HTR-8/SVneo (cell line): ENCODE results near the gene PTPN12.
A peak's percentile ranks its signal among the peaks of the same experiment; 100 is the strongest.
"Not testable (repeated sequence)": the region's sequence is repeated elsewhere in the genome, so short reads cannot be mapped to it uniquely, and the experiment has no call there.

ENCODE experiments used
- DNase-seq: peaks from one replicate; pipeline ENCODE4 v3.0.0; 2011; ENCODE audit warnings: low spot score, mixed read lengths; ENCODE audit not compliant: insufficient read length
- FAIRE-seq: peaks from 2 replicates; lab custom pipeline; 2011; peaks lifted over from hg19 to GRCh38; lab: Jason Lieb, UNC

Gene PTPN12

DNA sequence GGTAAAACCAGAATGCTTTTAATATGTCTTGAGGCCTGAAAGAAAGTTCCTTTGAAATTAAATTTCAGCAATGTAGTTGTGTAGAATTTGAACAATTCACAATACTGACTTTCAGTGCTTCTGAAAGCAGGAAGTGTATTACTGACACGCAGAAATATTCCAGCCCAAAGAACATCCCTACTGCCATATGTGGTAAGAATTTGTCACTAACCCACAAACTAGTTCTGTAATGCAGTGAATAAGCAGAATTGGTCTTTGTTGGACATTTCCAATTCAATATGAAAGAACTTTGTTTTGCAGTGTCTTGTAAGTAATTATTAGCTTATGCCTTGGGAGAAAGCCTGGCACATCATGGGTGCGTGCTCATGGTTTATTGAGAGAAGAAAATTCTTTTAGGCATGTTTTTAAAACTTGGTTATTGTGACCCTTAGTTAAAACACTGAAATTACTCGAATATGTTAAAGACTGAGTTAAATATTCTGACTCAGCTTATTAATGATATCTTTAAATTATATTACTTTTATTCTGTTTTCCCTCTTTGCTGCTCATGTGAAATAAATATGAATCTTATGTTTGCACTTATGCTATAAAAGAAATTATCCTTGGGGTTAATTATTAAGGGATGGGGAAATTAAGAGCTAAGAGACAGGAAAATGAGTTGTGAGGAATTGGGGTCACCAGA, 33.4 kb downstream of the PTPN12 start:
- no peak for DNase-seq
- FAIRE-seq, result no peak

GRCh38 chr7:77571801-77572200, 34.7 kb downstream of the PTPN12 start:
- FAIRE-seq, result no peak
- DNase-seq, result no peak

- no peak for FAIRE-seq
- DNase-seq, result no peak
Measured at GRCh38 chr7:77575187-77575586, 38.1 kb downstream of the PTPN12 start.

DNA sequence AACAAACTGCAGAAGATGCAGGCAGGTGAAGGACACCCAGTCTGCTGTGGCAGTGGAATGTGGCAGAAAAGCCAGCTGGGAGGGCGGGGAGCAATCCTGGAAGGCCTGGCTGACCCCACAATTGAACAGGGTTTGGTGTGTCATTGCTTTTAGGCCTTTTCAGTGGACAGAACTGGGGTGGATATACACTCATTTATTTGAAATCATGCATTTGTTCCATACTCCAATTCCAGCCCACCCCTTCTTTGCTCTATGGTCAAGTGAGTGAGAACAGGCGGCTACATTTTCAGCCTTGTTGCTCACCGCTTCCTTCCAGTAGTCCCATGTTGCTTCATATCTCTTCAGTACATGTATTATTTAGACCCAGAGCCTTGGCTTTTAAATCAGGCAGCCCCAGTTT, 39.8 kb downstream of the PTPN12 start:
- FAIRE-seq, result no peak
- no peak for DNase-seq

DNA sequence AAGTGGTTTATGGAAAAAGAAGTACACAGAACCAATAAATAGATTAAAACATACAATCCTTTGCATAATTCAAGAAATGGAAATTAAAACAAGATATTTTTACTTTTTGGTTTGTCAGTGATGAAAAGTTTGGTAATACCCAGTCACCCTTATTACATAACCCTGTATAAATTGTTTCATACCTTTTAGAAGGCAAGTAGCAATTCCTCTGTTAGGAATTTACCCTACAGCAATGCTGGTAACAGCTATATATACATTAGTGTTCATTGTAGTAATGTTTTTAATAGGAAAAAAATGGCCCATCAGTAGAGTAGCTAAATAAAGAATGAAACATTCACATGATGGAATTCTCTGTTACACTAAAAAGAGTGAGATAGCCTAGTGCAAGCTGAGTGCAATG, 42.7 kb downstream of the PTPN12 start:
- FAIRE-seq (no peak), DNase-seq (no peak)

GRCh38 chr7:77580762-77581350, 43.8 kb downstream of the PTPN12 start:
- FAIRE-seq (no peak), DNase-seq (no peak)

- DNase-seq (no peak), FAIRE-seq (no peak)
Measured at GRCh38 chr7:77587272-77587671, 50.2 kb downstream of the PTPN12 start.

DNA sequence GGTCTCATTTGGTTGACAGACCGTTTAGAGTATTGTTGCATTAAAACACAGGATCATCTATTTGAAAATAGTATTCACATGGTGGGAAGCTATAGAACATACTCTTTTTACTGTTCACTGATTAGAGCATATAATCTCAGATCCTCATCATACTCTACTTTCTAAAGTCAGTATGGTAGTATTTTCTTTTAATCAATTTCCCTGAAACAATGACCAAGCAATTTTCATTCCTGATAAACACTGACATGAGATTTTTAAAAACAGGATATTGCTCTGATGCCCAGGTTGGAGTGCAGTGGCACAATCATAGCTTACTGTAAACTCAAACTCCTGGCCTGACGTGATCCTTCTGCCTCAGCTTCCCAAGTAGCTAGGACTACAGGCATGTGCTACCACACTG, 63.9 kb downstream of the PTPN12 start:
- DNase-seq, result no peak
- no peak for FAIRE-seq

- FAIRE-seq (no peak), DNase-seq (no peak)
Measured at GRCh38 chr7:77606562-77606961, 69.5 kb downstream of the PTPN12 start.

DNA sequence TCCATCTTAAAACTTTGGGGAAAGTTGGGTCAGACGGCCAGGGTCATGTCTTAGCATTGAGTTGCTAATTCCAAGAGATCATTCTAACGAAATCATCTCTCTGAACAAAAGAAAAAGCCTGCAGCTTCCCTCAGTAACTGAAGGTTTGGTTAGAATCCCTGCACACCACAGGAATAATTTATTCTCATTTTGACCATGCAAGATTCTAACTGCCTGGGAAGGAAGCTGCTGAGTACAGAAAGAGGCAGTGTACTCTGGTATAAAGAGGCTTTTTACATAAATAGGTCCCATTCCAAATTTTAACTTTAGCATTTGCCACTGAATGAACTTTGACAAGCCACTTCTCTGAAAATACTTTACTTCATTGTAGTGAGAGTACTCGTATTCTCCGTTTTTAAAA, 82.2 kb downstream of the PTPN12 start:
- FAIRE-seq, result no peak

GRCh38 chr7:77626586-77627308, 89.7 kb downstream of the PTPN12 start:
- FAIRE-seq, result no peak

More for the DNA sequence above, 82.2 kb downstream of the PTPN12 start:
- DNase-seq, result no peak

GRCh38 chr7:77627309-77627676, 90.2 kb downstream of the PTPN12 start:
- DNase-seq (no peak), FAIRE-seq (no peak)

More at GRCh38 chr7:77626586-77627308, 89.7 kb downstream of the PTPN12 start:
- DNase-seq, result no peak

DNA sequence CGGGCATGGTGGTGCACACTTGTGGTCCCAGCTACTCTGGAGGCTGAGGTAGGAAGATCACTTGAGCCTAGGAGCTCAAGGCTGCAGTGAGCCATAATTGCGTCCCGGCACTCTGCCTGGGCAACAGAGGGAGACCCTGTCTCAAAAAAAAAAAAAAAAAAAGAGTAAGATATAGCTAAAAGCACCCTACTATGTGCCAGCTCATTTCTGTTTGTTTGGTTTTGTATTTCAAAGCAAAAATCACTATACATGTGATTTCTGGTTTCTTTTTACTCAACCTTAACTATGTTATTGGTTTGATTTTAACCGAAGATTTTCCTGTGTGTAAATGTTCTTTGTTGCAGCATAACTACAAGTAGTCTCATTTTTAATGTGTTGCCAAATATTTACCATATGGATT, 92.7 kb downstream of the PTPN12 start:
- no peak for DNase-seq
- FAIRE-seq, result no peak

DNA sequence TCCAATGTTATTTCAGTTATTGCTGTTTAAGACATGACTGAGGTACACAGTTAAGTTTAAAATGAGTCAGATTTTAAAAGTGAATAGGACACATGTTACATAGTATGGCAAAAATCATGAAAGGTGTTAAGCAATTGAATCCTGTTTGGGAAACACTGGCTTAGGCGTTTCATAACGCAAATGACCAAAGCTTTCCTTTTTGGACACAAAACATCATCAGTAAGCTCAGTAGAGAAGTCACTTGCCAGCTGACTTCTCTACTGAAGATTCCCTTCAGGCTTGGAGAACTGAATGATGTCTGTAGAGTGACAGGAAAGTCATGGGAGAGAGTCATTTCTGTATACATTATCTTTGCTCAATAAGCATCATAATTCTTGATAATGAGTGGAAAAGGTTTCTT, 94.7 kb downstream of the PTPN12 start:
- DNase-seq (no peak), FAIRE-seq (no peak)

- no peak for FAIRE-seq
- DNase-seq, result no peak
Measured at GRCh38 chr7:77644774-77645173, 107.7 kb downstream of the PTPN12 start.

DNA sequence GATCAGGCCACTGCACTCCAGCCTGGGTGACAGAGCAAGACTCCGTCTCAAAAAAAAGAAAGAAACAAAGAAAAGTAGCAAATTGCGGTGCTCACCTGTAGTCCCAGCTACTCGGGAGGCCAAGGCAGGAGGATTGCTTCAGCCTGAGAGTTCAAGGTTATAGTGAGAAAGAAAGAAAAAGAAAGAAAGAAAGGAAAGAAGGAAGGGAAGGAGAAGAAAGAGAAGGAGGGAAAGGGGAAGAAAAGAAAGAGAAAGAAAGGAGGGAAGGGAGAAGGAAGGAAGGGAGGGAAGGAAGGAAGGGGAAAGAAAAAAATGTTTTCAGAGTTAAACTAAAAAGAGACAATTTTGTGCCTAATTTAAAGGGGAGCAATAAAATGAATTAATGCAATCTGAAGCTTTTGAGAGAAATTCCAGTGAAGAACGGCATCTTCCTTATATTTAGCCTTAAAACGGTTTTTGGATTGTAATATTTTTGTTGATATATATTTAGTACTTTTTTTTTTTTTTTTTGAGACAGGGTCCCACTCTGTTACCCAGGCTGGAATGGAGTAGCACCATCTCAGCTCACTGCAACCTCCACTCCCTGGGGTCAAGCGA, 111.7 kb downstream of the PTPN12 start:
- FAIRE-seq (no peak), DNase-seq (no peak)

GRCh38 chr7:77649716-77650349, 112.7 kb downstream of the PTPN12 start:
- DNase-seq (peak; percentile 23), FAIRE-seq (no peak)

DNA sequence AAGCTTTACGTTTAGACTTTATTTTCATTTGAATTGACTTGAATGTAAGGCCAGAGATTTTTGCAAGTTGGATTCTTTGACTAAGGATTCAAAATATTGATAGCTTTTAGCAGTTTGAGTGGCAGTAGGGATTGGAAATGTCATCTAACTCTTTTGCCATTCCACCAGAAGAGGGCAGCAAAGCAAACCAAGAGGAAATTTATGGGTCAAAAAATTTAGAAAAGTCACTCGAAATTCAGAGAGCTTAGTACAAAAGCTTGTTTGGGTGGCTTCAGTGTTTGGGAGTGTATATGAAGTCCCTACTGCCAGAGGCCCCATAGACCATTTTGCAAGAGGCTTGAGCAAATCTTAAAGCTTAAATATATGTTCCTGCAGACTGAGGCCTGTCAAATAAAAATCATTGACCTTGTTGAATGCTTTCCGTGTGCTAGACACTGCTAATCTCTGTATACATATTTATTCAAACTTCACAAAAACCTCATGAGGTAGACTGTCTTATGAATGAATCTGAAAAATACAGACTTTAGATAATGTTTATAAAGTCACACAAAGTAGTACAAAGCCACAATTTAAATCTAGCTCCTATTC, 114.6 kb downstream of the PTPN12 start:
- peak; percentile 26 for DNase-seq
- no peak for FAIRE-seq

GRCh38 chr7:77652826-77653225, 115.7 kb downstream of the PTPN12 start:
- not testable (repeated sequence) for DNase-seq, FAIRE-seq

GRCh38 chr7:77653572-77653971, 116.5 kb downstream of the PTPN12 start:
- no peak for DNase-seq
- FAIRE-seq, result no peak
